Upper lobe of right lung (tissue), 1 donor: Measurements from ENCODE around the gene MAP2K2. TPM values are rescaled to one million over a fixed set of nuclear protein-coding genes. Genes with fewer than 3 reads are reported as not detected.

Experiments used
- ATAC-seq: fragments of 200-7000 bp; cut with Tn5 transposase; one replicate; pipeline ENCODE4 v1.9.1; 2020; ENCODE audit warnings: mild to moderate bottlenecking, moderate library complexity
- DNase-seq: peaks from one replicate; pipeline ENCODE4 v3.0.0-alpha.2; 2020
- H3K27ac ChIP-seq: fragments of 200-600 bp; one replicate; pipeline ENCODE4 v1.8.0; 2022
- H3K27me3 ChIP-seq: fragments of 200-600 bp; one replicate; pipeline ENCODE4 v1.8.0; 2022; ENCODE audit warnings: mild to moderate bottlenecking
- H3K36me3 ChIP-seq: fragments of 200-600 bp; one replicate; pipeline ENCODE4 v1.8.0; 2022
- H3K4me1 ChIP-seq: fragments of 200-600 bp; one replicate; pipeline ENCODE4 v1.8.0; 2022
- H3K4me3 ChIP-seq: fragments of 200-600 bp; one replicate; pipeline ENCODE4 v1.8.0; 2022; ENCODE audit warnings: mild to moderate bottlenecking
- H3K9me3 ChIP-seq: fragments of 200-600 bp; one replicate; pipeline ENCODE4 v1.8.0; 2022
- intact Hi-C: fragments of 100-400 bp; cut with DNase I; formaldehyde crosslinking; loops from one replicate; pipeline ENCODE4 v1.11.0; 2022
- total RNA-seq: library from RNA; stranded (reverse); fragmentation: NEBNext Ultra II Directional; extraction: Animal tissue kit (Norgen Biotek cat#: 25700); gene quantifications from one replicate; pipeline ENCODE4 v1.2.1, GENCODE V29; 2021
- TF ChIP-seq, protein P1 (sequence below): fragments of 200-600 bp; IDR thresholded peaks from one replicate; pipeline ENCODE4 v1.8.0; 2022; ENCODE audit warnings: antibody characterized with exemption
- donor health status: DM: no; HTN: yes; CAD: no; lungs with severe emphysema.

MAP2K2 gene
- total RNA-seq, 1 donor from 2014 or later: 110 TPM

DNA sequence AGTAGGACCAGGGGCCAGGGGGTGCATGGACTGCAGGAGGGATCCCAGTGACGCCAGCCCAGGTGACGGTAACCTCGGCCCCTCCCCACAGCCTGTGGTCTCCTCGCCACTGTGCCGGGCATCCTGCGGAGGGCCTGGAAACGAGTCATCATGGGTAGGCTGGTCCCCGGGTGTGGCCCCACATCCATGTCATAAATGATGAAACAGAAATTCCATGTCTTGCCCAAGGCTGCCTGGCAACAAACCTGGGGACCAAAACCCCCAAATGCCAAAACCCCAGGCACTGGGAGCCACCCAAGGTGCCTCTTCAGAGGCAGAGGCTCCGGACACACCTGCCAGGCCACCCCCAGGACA, 20.9 kb downstream of the MAP2K2 start:
- no peaks in the 10 kb centered on the region for H3K9me3 ChIP-seq
- ATAC-seq: no peak
- intact Hi-C loops: no loop called here
- H3K4me3 ChIP-seq: no peak overlapping the region
- no peak for DNase-seq
- TF ChIP-seq, protein P1, sequence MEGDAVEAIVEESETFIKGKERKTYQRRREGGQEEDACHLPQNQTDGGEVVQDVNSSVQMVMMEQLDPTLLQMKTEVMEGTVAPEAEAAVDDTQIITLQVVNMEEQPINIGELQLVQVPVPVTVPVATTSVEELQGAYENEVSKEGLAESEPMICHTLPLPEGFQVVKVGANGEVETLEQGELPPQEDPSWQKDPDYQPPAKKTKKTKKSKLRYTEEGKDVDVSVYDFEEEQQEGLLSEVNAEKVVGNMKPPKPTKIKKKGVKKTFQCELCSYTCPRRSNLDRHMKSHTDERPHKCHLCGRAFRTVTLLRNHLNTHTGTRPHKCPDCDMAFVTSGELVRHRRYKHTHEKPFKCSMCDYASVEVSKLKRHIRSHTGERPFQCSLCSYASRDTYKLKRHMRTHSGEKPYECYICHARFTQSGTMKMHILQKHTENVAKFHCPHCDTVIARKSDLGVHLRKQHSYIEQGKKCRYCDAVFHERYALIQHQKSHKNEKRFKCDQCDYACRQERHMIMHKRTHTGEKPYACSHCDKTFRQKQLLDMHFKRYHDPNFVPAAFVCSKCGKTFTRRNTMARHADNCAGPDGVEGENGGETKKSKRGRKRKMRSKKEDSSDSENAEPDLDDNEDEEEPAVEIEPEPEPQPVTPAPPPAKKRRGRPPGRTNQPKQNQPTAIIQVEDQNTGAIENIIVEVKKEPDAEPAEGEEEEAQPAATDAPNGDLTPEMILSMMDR: no peak
- no peaks in the 10 kb centered on the region for H3K27me3 ChIP-seq
- no peak overlapping the region for H3K27ac ChIP-seq
- peaks cover 83% of the 10 kb centered on the region for H3K36me3 ChIP-seq
- H3K4me1 ChIP-seq: no peaks in the 10 kb centered on the region

DNA sequence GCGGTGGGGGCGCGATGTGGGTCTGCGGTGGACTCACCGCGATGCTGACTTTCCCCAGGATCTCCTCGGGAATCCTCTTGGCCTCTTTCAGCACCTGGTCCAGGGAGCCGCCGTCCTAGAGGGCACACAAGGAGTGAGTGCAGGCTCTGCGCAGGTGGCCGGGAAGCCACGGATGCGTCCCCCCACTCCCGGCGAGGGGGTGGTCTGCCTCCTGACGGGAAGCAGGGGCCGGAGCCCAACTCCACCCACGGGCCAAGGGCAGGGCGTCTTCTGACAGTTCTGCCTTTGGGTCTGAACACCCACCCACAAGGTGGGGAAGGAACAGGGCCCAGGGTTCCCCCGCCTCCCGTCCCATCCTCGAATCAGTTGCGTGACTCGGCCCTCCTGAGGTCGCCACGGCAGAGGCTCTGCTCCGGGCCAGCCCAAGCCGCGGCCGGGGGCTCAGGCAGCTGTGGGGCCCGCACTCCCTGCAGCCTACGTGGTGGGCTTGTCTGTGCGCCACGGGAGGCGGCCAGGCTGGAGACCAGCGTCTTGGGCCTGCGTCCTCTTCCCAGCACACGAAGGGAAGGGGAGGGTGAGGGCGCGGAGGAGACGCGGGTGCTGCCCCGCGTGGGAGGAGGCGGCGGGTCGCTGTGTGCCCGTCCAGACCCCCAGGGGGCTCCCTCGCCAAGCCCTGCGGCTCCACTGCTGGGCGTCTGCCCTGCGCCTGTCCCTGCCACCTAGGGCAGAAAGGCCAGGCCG, 21.4 kb downstream of the MAP2K2 start:
- TF ChIP-seq, protein P1: no peak
- ATAC-seq: no peak
- Histone ChIP-seq H3K4me1 (no peaks in the 10 kb centered on the region), H3K4me3 (no peak overlapping the region), H3K27ac (no peak overlapping the region), H3K9me3 (no peaks in the 10 kb centered on the region), H3K36me3 (peaks cover 79% of the 10 kb centered on the region), H3K27me3 (no peaks in the 10 kb centered on the region)
- intact Hi-C loops: no loop called here
- no peak for DNase-seq

DNA sequence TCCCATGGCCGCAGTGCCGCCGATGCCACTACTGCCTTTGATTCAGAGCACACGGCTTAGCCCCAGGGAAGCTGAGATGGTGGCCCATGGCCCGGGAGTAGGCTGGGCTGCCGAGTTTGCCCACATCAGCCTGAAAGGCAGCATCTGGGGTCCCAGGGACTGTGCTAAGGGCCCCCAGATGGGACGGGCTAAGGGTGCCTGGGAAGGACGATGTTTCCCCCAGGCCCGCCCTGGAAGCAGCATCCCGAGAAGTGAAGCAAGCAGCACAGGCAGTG, 22.5 kb downstream of the MAP2K2 start:
- no peaks in the 10 kb centered on the region for H3K9me3 ChIP-seq
- no peaks in the 10 kb centered on the region for H3K27me3 ChIP-seq
- H3K4me1 ChIP-seq: no peaks in the 10 kb centered on the region
- no peak overlapping the region for H3K4me3 ChIP-seq
- ATAC-seq (no peak), DNase-seq (no peak)
- H3K27ac ChIP-seq: no peak overlapping the region
- H3K36me3 ChIP-seq: peaks cover 68% of the 10 kb centered on the region
- TF ChIP-seq, protein P1: no peak
- intact Hi-C loops: no loop called here

DNA sequence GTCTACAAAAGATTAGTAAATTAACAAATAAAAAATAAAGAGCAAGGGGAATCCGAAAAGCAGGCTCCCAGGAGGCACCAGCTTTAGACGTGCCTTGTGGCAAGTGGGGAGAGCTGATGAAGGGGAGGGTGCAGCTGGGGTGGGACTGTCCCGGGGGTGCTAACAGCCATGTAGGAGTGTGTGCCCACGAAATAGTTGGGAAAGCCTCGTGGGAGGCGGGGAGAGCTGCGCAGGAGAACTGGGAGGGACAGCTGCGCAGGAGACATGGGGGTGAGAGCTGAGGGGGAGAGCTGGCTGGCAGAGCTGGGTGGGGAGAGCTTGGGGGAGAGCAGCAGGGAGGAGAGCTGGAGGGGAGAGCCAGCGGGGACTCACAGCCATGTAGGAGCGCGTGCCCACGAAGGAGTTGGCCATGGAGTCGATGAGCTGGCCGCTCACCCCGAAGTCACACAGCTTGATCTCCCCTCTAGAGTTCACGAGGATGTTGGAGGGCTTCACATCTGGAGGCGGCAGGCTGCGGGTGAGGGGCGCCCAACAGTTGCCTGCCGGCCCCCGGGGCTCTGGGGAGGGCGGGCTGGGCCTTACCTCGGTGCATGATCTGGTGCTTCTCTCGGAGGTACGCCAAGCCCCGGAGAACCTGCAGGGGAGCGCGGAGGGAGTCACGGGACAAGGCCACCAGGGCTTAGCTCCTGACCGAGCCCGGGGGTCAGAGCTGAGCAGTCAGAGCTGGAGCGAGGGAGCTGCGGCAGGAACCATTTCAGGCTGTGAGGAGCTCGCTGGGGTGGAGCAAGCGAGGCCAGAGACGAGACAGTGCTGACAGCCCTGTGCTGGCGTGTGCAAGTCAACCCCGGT, 23.1 kb downstream of the MAP2K2 start:
- ATAC-seq (no peak), DNase-seq (no peak)
- H3K27ac ChIP-seq: no peak overlapping the region
- TF ChIP-seq, protein P1: no peak
- no peaks in the 10 kb centered on the region for H3K4me1 ChIP-seq
- H3K36me3 ChIP-seq: peaks cover 63% of the 10 kb centered on the region
- H3K27me3 ChIP-seq: no peaks in the 10 kb centered on the region
- H3K9me3 ChIP-seq: no peaks in the 10 kb centered on the region
- intact Hi-C loops: no loop called here
- H3K4me3 ChIP-seq: no peak overlapping the region

DNA sequence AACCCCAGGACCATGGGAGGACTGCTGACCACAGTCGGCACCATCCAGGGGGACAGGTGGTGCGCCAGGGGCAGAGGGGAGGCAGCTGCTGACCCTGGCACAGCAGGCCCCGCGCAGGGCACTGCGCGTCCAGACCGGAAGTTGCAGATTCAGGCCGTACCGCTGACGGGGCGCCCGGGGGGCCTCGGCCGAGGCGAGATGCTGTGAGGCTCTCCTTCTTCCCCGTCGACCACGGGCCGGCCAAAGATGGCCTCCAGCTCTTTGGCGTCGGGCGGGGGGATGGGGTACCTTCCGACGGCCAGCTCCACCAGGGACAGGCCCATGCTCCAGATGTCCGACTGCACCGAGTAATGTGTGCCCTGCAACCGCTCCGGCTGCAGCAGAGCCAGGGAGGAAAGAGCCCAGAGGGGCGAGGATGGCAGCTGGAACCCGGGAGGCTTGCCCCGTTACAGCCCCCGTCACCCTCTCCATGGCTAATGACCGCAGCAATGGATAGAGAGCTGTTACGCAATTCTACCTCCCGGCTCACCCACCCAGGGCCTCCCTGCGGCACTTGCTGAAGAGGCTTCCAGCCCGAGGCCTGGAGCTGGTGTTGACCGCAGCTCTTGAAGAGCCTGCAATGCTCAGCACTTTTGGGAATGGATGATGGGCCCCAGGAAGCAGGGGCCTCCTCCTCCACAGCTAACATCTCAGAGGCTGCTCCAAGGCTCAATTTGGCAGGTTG, 24.7 kb downstream of the MAP2K2 start:
- TF ChIP-seq, protein P1: no peak
- Histone ChIP-seq H3K4me1 (no peaks in the 10 kb centered on the region), H3K9me3 (no peaks in the 10 kb centered on the region), H3K27ac (no peak overlapping the region), H3K27me3 (no peaks in the 10 kb centered on the region), H3K4me3 (no peak overlapping the region), H3K36me3 (peaks cover 56% of the 10 kb centered on the region)
- intact Hi-C loops: no loop called here
- DNase-seq (peak; percentile 87), ATAC-seq (peak; percentile 78)
